Neuronal stem cell (in vitro differentiated cells): ENCODE data around the gene C11orf42.
A peak's percentile ranks its signal among the peaks of the same experiment; 100 is the strongest.

Experiments used
- DNase-seq: peaks from one replicate; pipeline ENCODE4 v3.0.0-alpha.2; 2013; ENCODE audit warnings: low spot score
- H2AFZ ChIP-seq: one replicate; pipeline ENCODE4 v1.6.1; 2013; ENCODE audit warnings: mild to moderate bottlenecking, low read length, inconsistent platforms
- H2AK5ac ChIP-seq: 2 replicates; pipeline ENCODE4 v1.6.1; 2013; ENCODE audit warnings: low read depth, mild to moderate bottlenecking, inconsistent platforms, low read length, moderate library complexity, mixed read lengths
- H2BK120ac ChIP-seq: 2 replicates; pipeline ENCODE4 v1.6.1; 2013; ENCODE audit warnings: low read depth, mild to moderate bottlenecking, inconsistent platforms, low read length, moderate library complexity, mixed read lengths
- H2BK12ac ChIP-seq: one replicate; pipeline ENCODE4 v1.6.1; 2013; ENCODE audit warnings: low read length, inconsistent platforms
- H2BK15ac ChIP-seq: 2 replicates; pipeline ENCODE4 v1.6.1; 2013; ENCODE audit warnings: mild to moderate bottlenecking, low read length, inconsistent platforms, mixed read lengths
- H2BK5ac ChIP-seq: one replicate; pipeline ENCODE4 v1.6.1; 2013; ENCODE audit warnings: inconsistent platforms, mild to moderate bottlenecking, low read length, moderate library complexity
- H3K14ac ChIP-seq: one replicate; pipeline ENCODE4 v1.6.1; 2013; ENCODE audit warnings: low read length, inconsistent platforms
- H3K18ac ChIP-seq: 2 replicates; pipeline ENCODE4 v1.6.1; 2013; ENCODE audit warnings: low read length, inconsistent platforms
- H3K23ac ChIP-seq: 2 replicates; pipeline ENCODE4 v1.6.1; 2013; ENCODE audit warnings: low read depth, mild to moderate bottlenecking, mixed read lengths, low read length, inconsistent platforms; ENCODE audit not compliant: poor library complexity
- H3K27ac ChIP-seq: replicated peaks from 3 replicates; pipeline ENCODE4 v1.5.1; 2013; ENCODE audit warnings: low read length, inconsistent platforms
- H3K27me3 ChIP-seq, 3 experiments: 2 replicates each; pipeline ENCODE4 v1.6.1; 2013; ENCODE audit warnings: low read length in 3 of 3, mild to moderate bottlenecking in 2 of 3, inconsistent platforms in 1 of 3, low read depth in 1 of 3, mixed read lengths in 1 of 3, moderate library complexity in 1 of 3; ENCODE audit not compliant: control insufficient read depth in 3 of 3, insufficient read depth in 3 of 3
- H3K36me3 ChIP-seq, 2 donors: replicated peaks in 1 of 2; 2 replicates each; pipeline ENCODE4 v1.6.1; 2013; ENCODE audit warnings: low read length in 2 of 2; ENCODE audit not compliant: control insufficient read depth in 2 of 2, insufficient read depth in 2 of 2
- H3K4ac ChIP-seq: 2 replicates; pipeline ENCODE4 v1.6.1; 2013; ENCODE audit warnings: inconsistent platforms, mild to moderate bottlenecking, low read length, moderate library complexity
- H3K4me1 ChIP-seq, 2 donors: 1 replicate in 1 of 2; 2 replicates in 1 of 2; pipeline ENCODE4 v1.6.1; 2013; ENCODE audit warnings: low read length in 2 of 2, low read depth in 1 of 2; ENCODE audit not compliant: control insufficient read depth in 2 of 2, insufficient read depth in 1 of 2
- H3K4me2 ChIP-seq: one replicate; pipeline ENCODE4 v1.6.1; 2013; ENCODE audit warnings: mild to moderate bottlenecking, low read length, inconsistent platforms; ENCODE audit not compliant: insufficient read depth, poor library complexity, severe bottlenecking
- H3K4me3 ChIP-seq, 2 donors: 2 replicates each; pipeline ENCODE4 v1.5.1; 2013; ENCODE audit warnings: low read length in 2 of 2, mild to moderate bottlenecking in 2 of 2, inconsistent platforms in 1 of 2, moderate library complexity in 1 of 2
- H3K79me1 ChIP-seq: one replicate; pipeline ENCODE4 v1.6.1; 2013; ENCODE audit warnings: low read depth, mild to moderate bottlenecking, inconsistent platforms, low read length, moderate library complexity
- H3K9ac ChIP-seq: one replicate; pipeline ENCODE4 v1.6.1; 2013; ENCODE audit warnings: mild to moderate bottlenecking, low read depth, low read length, inconsistent platforms; ENCODE audit not compliant: poor library complexity
- H3K9me3 ChIP-seq, 2 donors: replicated peaks in 1 of 2; 2 replicates each; pipeline versions ENCODE3 to v1.6.1; 2013; ENCODE audit warnings: low read length in 2 of 2, mild to moderate bottlenecking in 2 of 2, inconsistent platforms in 1 of 2, low read depth in 1 of 2, mixed read lengths in 1 of 2, moderate library complexity in 1 of 2; ENCODE audit not compliant: control insufficient read depth in 2 of 2, insufficient read depth in 1 of 2
- H4K8ac ChIP-seq: one replicate; pipeline ENCODE4 v1.6.1; 2013; ENCODE audit warnings: low read depth, mild to moderate bottlenecking, inconsistent platforms, low read length, moderate library complexity
- H4K91ac ChIP-seq: one replicate; pipeline ENCODE4 v1.6.1; 2013; ENCODE audit warnings: low read length, low read depth, mild to moderate bottlenecking, inconsistent platforms; ENCODE audit not compliant: poor library complexity
- WGBS, 2 donors: extraction: QIAGEN DNeasy Blood & Tissue Kit; methylation state at CpG; one replicate each; pipeline ENCODE4 v1.1.7; 2013; ENCODE audit warnings: missing lambda C conversion rate in 2 of 2, mixed read lengths in 1 of 2; ENCODE audit not compliant: insufficient read length in 2 of 2, insufficient replicate concordance in 1 of 2; ENCODE audit errors: extremely low coverage in 2 of 2; 5-methylcytosine and 5-hydroxymethylcytosine counted together

C11orf42 gene

GRCh38 chr11:6219359-6219758 is 14.0 kb downstream of the C11orf42 start:
- H3K4ac ChIP-seq: no peak overlapping the region
- WGBS, 2 donors: no CpG with 5 or more reads among the region's 2 CpGs
- DNase-seq: no peak
- H3K14ac ChIP-seq: no peak overlapping the region
- no peak overlapping the region for H2AFZ ChIP-seq
- H2AK5ac ChIP-seq: no peak overlapping the region
- H3K4me1 ChIP-seq: peaks cover 0 to 1% of the 10 kb centered on the region in 2 donors
- H3K23ac ChIP-seq: no peak overlapping the region
- H3K79me1 ChIP-seq: peaks cover 6% of the 10 kb centered on the region
- H2BK15ac ChIP-seq: no peak overlapping the region
- H3K9ac ChIP-seq: no peak overlapping the region
- no peak overlapping the region for H3K18ac ChIP-seq
- H4K91ac ChIP-seq: no peak overlapping the region
- no peaks in the 10 kb centered on the region for H3K9me3 ChIP-seq
- H3K27ac ChIP-seq: no peak overlapping the region
- no peak overlapping the region for H3K4me2 ChIP-seq
- H2BK12ac ChIP-seq: no peak overlapping the region
- H4K8ac ChIP-seq: no peak overlapping the region
- no peak overlapping the region for H3K4me3 ChIP-seq
- H3K27me3 ChIP-seq: no peaks in the 10 kb centered on the region
- H3K36me3 ChIP-seq: peaks cover 36 to 96% of the 10 kb centered on the region in 2 donors
- no peak overlapping the region for H2BK120ac ChIP-seq
- H2BK5ac ChIP-seq: no peak overlapping the region

- Histone ChIP-seq H4K8ac (no peak overlapping the region), H3K79me1 (peaks cover 6% of the 10 kb centered on the region), H3K36me3 (peaks cover 22 to 59% of the 10 kb centered on the region in 2 donors), H2BK15ac (no peak overlapping the region), H2AK5ac (no peak overlapping the region), H3K27ac (no peak overlapping the region), H3K4me1 (no peaks in the 10 kb centered on the region), H3K23ac (no peak overlapping the region), H4K91ac (no peak overlapping the region), H3K4me3 (no peak overlapping the region), H2BK5ac (no peak overlapping the region), H2BK120ac (no peak overlapping the region), H3K14ac (no peak overlapping the region), H2AFZ (no peak overlapping the region), H3K18ac (no peak overlapping the region), H3K4ac (no peak overlapping the region), H3K4me2 (no peak overlapping the region), H3K9ac (peak overlapping the region; percentile 47), H3K9me3 (no peaks in the 10 kb centered on the region), H3K27me3 (no peaks in the 10 kb centered on the region), H2BK12ac (no peak overlapping the region)
- WGBS, 2 donors: no CpG with 5 or more reads among the region's 17 CpGs
- DNase-seq: no peak
These were observed 18.5 kb downstream of the C11orf42 start for GRCh38 chr11:6223854-6224253.

GRCh38 chr11:6224421-6224820 is 19.1 kb downstream of the C11orf42 start:
- Histone ChIP-seq H2BK15ac (no peak overlapping the region), H3K79me1 (peaks cover 6% of the 10 kb centered on the region), H2BK12ac (no peak overlapping the region), H3K27me3 (no peaks in the 10 kb centered on the region), H3K9ac (no peak overlapping the region), H3K14ac (no peak overlapping the region), H3K4me2 (no peak overlapping the region), H3K4ac (no peak overlapping the region), H3K4me3 (no peak overlapping the region), H4K91ac (no peak overlapping the region), H2AFZ (no peak overlapping the region), H2AK5ac (no peak overlapping the region), H2BK120ac (no peak overlapping the region), H4K8ac (no peak overlapping the region), H3K18ac (no peak overlapping the region), H3K4me1 (no peaks in the 10 kb centered on the region), H3K23ac (no peak overlapping the region), H3K9me3 (no peaks in the 10 kb centered on the region), H3K36me3 (peaks cover 22 to 53% of the 10 kb centered on the region in 2 donors), H3K27ac (no peak overlapping the region), H2BK5ac (no peak overlapping the region)
- DNase-seq: no peak
- whole genome bisulfite sequencing, 2 donors: no CpG with 5 or more reads among the region's 3 CpGs

GRCh38 chr11:6225024-6225423 is 19.7 kb downstream of the C11orf42 start:
- Histone ChIP-seq H3K4me1 (peaks cover 0 to 2% of the 10 kb centered on the region in 2 donors), H4K91ac (no peak overlapping the region)
- WGBS, 2 donors: no CpG with 5 or more reads among the region's 1 CpG

More at GRCh38 chr11:6225024-6225423, 19.7 kb downstream of the C11orf42 start:
- no peak overlapping the region for H3K4me2 ChIP-seq
- H2AK5ac ChIP-seq: no peak overlapping the region
- H3K27ac ChIP-seq: no peak overlapping the region
- H3K23ac ChIP-seq: no peak overlapping the region
- no peak overlapping the region for H2BK15ac ChIP-seq
- peaks cover 8% of the 10 kb centered on the region for H3K79me1 ChIP-seq
- no peak overlapping the region for H3K14ac ChIP-seq
- H2BK120ac ChIP-seq: no peak overlapping the region
- no peak overlapping the region for H4K8ac ChIP-seq
- no peak overlapping the region for H2BK12ac ChIP-seq
- no peaks in the 10 kb centered on the region for H3K9me3 ChIP-seq
- no peak overlapping the region for H2AFZ ChIP-seq
- H3K9ac ChIP-seq: no peak overlapping the region
- no peak for DNase-seq
- H3K36me3 ChIP-seq: peaks cover 19 to 47% of the 10 kb centered on the region in 2 donors
- no peak overlapping the region for H2BK5ac ChIP-seq
- no peak overlapping the region for H3K4me3 ChIP-seq
- no peak overlapping the region for H3K18ac ChIP-seq
- no peak overlapping the region for H3K4ac ChIP-seq
- no peaks in the 10 kb centered on the region for H3K27me3 ChIP-seq
